Measurements from ENCODE around the gene STK10. TPM values are rescaled to one million over a fixed set of nuclear protein-coding genes. Genes with fewer than 3 reads are reported as not detected.

Gene STK10
- total and polyA plus RNA-seq, 9 of the 15 experiments (the other 6 are each of a cell fraction or from before 2014, with no cell fraction given): 0.30 to 6.7 (median 2.4) TPM

GRCh38 chr5:172106511-172107356, 81.3 kb downstream of the STK10 start (continued):
- TF ChIP-seq MGA (IDR thresholded peaks at IDR 0.05) (no peak), TCF7 (IDR thresholded peaks at IDR 0.05; ENCODE audit: borderline replicate concordance) (no peak), OTX1 (CRISPR knock-in tag; IDR thresholded peaks at IDR 0.05) (0 out of 2 replicates have a peak, but pooled peaks have one; percentile 49), ZNF121 (CRISPR knock-in tag; conservative IDR thresholded peaks at IDR 0.05) (no peak), HDGF (IDR thresholded peaks at IDR 0.05) (no peak), VEZF1 (CRISPR knock-in tag; IDR thresholded peaks at IDR 0.05) (peak; percentile 79), ELF1 (tag; IDR thresholded peaks at IDR 0.05) (peak; percentile 71), MYC (IDR thresholded peaks at IDR 0.05; ENCODE audit: low read depth, low read length) (peak; percentile 54; the same call in 1 of the 2 replicates), MYC (CRISPR knock-in tag; IDR thresholded peaks at IDR 0.05; ENCODE audit: borderline replicate concordance, low read depth) (no peak), THRA (IDR thresholded peaks at IDR 0.05) (no peak), ATF4 (CRISPR knock-in tag; IDR thresholded peaks at IDR 0.05) (no peak)
